CD4-positive, alpha-beta T cell treated with Interferon alpha-2 for 1 hour (primary cell): ENCODE measurements around the gene CFAP74.
"Not testable (repeated sequence)": the region's sequence is repeated elsewhere in the genome, so short reads cannot be mapped to it uniquely, and the experiment has no call there.

Experiments used
- DNase-seq, 2 donors: peaks; one replicate each; pipeline ENCODE4 v3.0.0-alpha.2; 2020 to 2022

The CFAP74 gene

GRCh38 chr1:1984560-1985070 lies 19.0 kb downstream of the CFAP74 start:
- DNase-seq, result no peak

- no peak for DNase-seq
These were observed 21.0 kb downstream of the CFAP74 start for GRCh38 chr1:1982379-1983232.

- not testable (repeated sequence) for DNase-seq
These were observed 21.8 kb downstream of the CFAP74 start for GRCh38 chr1:1981631-1982327.

- DNase-seq, result no peak
These were observed 22.5 kb downstream of the CFAP74 start for GRCh38 chr1:1981142-1981500.

- no peak for DNase-seq
These were observed 23.0 kb downstream of the CFAP74 start for GRCh38 chr1:1980467-1981141.

GRCh38 chr1:1979482-1980165 lies 24.0 kb downstream of the CFAP74 start:
- no peak for DNase-seq

- not testable (repeated sequence) for DNase-seq
These were observed 24.7 kb downstream of the CFAP74 start for GRCh38 chr1:1978690-1979481.

GRCh38 chr1:1978108-1978507 lies 25.5 kb downstream of the CFAP74 start:
- DNase-seq, result no peak

- DNase-seq, result no peak
These were observed 27.6 kb downstream of the CFAP74 start for GRCh38 chr1:1976031-1976430.

- no peak for DNase-seq
These were observed 28.1 kb downstream of the CFAP74 start for GRCh38 chr1:1975535-1975934.

GRCh38 chr1:1974834-1975233 lies 28.8 kb downstream of the CFAP74 start:
- no peak for DNase-seq

- DNase-seq, result no peak
These were observed 29.6 kb downstream of the CFAP74 start for GRCh38 chr1:1973716-1974642.

- DNase-seq, result no peak
These were observed 30.4 kb downstream of the CFAP74 start for GRCh38 chr1:1972976-1973715.

GRCh38 chr1:1971688-1972087 lies 31.9 kb downstream of the CFAP74 start:
- no peak for DNase-seq

GRCh38 chr1:1971017-1971416 lies 32.6 kb downstream of the CFAP74 start:
- no peak for DNase-seq

GRCh38 chr1:1969953-1970716 lies 33.5 kb downstream of the CFAP74 start:
- no peak for DNase-seq

GRCh38 chr1:1969505-1969900 lies 34.1 kb downstream of the CFAP74 start:
- no peak for DNase-seq

GRCh38 chr1:1968767-1969504 lies 34.6 kb downstream of the CFAP74 start:
- no peak for DNase-seq

GRCh38 chr1:1967879-1968278 lies 35.7 kb downstream of the CFAP74 start:
- no peak for DNase-seq
